K562 (cell line): Measurements from ENCODE around the gene FAM120AOS. TPM values are rescaled to one million over a fixed set of nuclear protein-coding genes. Genes with fewer than 3 reads are reported as not detected.

ENCODE experiments used
- ATAC-seq: fragments of 200-7000 bp; cut with Tn5 transposase; 3 replicates; pipeline ENCODE4 v1.9.1; 2020; ENCODE audit warnings: moderate library complexity
- BruUV-seq: library from RNA; stranded (reverse); fragments of 400-500 nt; replicated peaks from 2 replicates; lab custom pipeline; 2021; lab: Mats Ljungman, UMichigan
- CTCF ChIA-PET: fragments of 300-600 bp; formaldehyde crosslinking; extraction: SDS; loops from one replicate; lab custom pipeline; 2021; ENCODE audit warnings: low intra/inter-chr PET ratio; lab: Yijun Ruan, JAX
- POLR2A ChIA-PET: fragments of 300-600, 350-650 bp; sonication (Branson Sonifier 250); formaldehyde crosslinking; extraction: SDS; loops from one replicate; lab custom pipeline; 2021; ENCODE audit warnings: antibody characterized with exemption, inconsistent platforms; lab: Yijun Ruan, JAX
- DNase-seq, 4 experiments: peaks; one replicate each; pipeline versions ENCODE4 v3.0.0 to v3.0.0-alpha.2; 2011 to 2018; ENCODE audit warnings: low spot score in 3 of 4, mixed read lengths in 3 of 4; ENCODE audit errors: extremely low read depth in 1 of 4
- FAIRE-seq: peaks from 2 replicates; lab custom pipeline; 2011; peaks lifted over from hg19 to GRCh38; lab: Jason Lieb, UNC
- H2AFZ ChIP-seq: 2 replicates; pipeline ENCODE4 v1.6.0; 2011; ENCODE audit warnings: low read depth, low read length, control low read depth, inconsistent platforms
- H3K27ac ChIP-seq: fragments of 200-600 bp; 3 replicates; pipeline ENCODE4 v1.8.0; 2011; ENCODE audit warnings: low read depth, mild to moderate bottlenecking, control low read depth, inconsistent platforms, low read length, moderate library complexity, mixed read lengths; ENCODE audit errors: extremely low read depth
- H3K27me3 ChIP-seq, 2 experiments: fragments of 300-600 bp in 1 of 2; 2 replicates in 1 of 2; 3 replicates in 1 of 2; pipeline versions ENCODE4 v1.6.0 to v1.8.0; 2011; ENCODE audit warnings: inconsistent platforms in 2 of 2, low read length in 2 of 2, mild to moderate bottlenecking in 1 of 2, mixed read lengths in 1 of 2, moderate library complexity in 1 of 2; ENCODE audit not compliant: control insufficient read depth in 2 of 2, insufficient read depth in 2 of 2
- H3K36me3 ChIP-seq: fragments of 300-600 bp; 3 replicates; pipeline ENCODE4 v1.8.0; 2011; ENCODE audit warnings: mild to moderate bottlenecking, low read length, inconsistent platforms; ENCODE audit not compliant: control insufficient read depth, insufficient read depth
- H3K4me1 ChIP-seq, 2 experiments: fragments of 200-600 bp in 1 of 2; replicated peaks in 1 of 2; 2 replicates in 1 of 2; 3 replicates in 1 of 2; pipeline versions ENCODE4 v1.5.1 to v1.8.0; 2011; ENCODE audit warnings: inconsistent platforms in 2 of 2, low read length in 2 of 2, mild to moderate bottlenecking in 1 of 2, mixed read lengths in 1 of 2, moderate library complexity in 1 of 2; ENCODE audit not compliant: control insufficient read depth in 2 of 2, insufficient read depth in 2 of 2
- H3K4me2 ChIP-seq: 2 replicates; pipeline ENCODE4 v1.6.1; 2011; ENCODE audit warnings: low read length, control low read depth, inconsistent platforms, mixed read lengths; ENCODE audit not compliant: insufficient read depth
- H3K4me3 ChIP-seq: fragments of 200-600 bp; sonication (generic), shearing (Covaris generic); 2 replicates; pipeline ENCODE4 v1.5.1; 2016; ENCODE audit warnings: control low read depth, inconsistent platforms
- H3K79me2 ChIP-seq: fragments of 200-600 bp; 3 replicates; pipeline ENCODE4 v1.8.0; 2011; ENCODE audit warnings: low read length, inconsistent platforms; ENCODE audit not compliant: control insufficient read depth, insufficient read depth
- H3K9ac ChIP-seq, 2 experiments: 2 replicates each; pipeline versions ENCODE4 v1.6.0 to v1.6.1; 2011; ENCODE audit warnings: low read depth in 2 of 2, low read length in 2 of 2, control low read depth in 1 of 2, inconsistent platforms in 1 of 2, mild to moderate bottlenecking in 1 of 2, mixed read lengths in 1 of 2; ENCODE audit not compliant: insufficient read depth in 1 of 2
- H3K9me1 ChIP-seq: one replicate; pipeline ENCODE4 v1.6.0; 2011; ENCODE audit warnings: inconsistent platforms, mild to moderate bottlenecking, low read length, moderate library complexity; ENCODE audit not compliant: control insufficient read depth, insufficient read depth
- H3K9me3 ChIP-seq: replicated peaks from 2 replicates; pipeline ENCODE4 v1.5.1; 2011; ENCODE audit warnings: low read depth, low read length, inconsistent platforms; ENCODE audit not compliant: control insufficient read depth, insufficient read depth
- H4K20me1 ChIP-seq: replicated peaks from 2 replicates; pipeline ENCODE4 v1.6.1; 2011; ENCODE audit warnings: low read length, inconsistent platforms, mixed read lengths; ENCODE audit not compliant: control insufficient read depth, insufficient read depth
- ATF7 ChIP-seq: fragments of 450-650 bp; IDR thresholded peaks from 2 replicates; pipeline ENCODE4 v1.7.1; 2014; ENCODE audit warnings: mild to moderate bottlenecking, moderate library complexity
- BRD9 ChIP-seq: fragments of 450-650 bp; IDR thresholded peaks from 2 replicates; pipeline ENCODE4 v1.6.1; 2018; ENCODE audit warnings: low read depth; ENCODE audit not compliant: partially characterized antibody
- HDGF ChIP-seq: fragments of 450-650 bp; IDR thresholded peaks from 2 replicates; pipeline ENCODE4 v1.6.1; 2016
- HMG20B ChIP-seq: fragments of 250-450 bp; sonication (Bioruptor Pico); IDR thresholded peaks from 2 replicates; pipeline ENCODE4 v1.5.0; 2021; ENCODE audit warnings: mild to moderate bottlenecking
- HNRNPH1 ChIP-seq: fragments of 200-400 bp; formaldehyde crosslinking; optimal IDR thresholded peaks from 2 replicates; pipeline ENCODE3; 2017; ENCODE audit warnings: low read depth, mild to moderate bottlenecking, low read length, moderate library complexity
- KDM2B ChIP-seq: fragments of 250-450 bp; sonication (Bioruptor Pico); IDR thresholded peaks from 2 replicates; pipeline ENCODE4 v1.8.0; 2021; ENCODE audit warnings: mild to moderate bottlenecking, moderate library complexity
- KLF1 ChIP-seq: fragments of 450-650 bp; IDR thresholded peaks from 2 replicates; pipeline ENCODE4 v1.6.1; 2016; ENCODE audit warnings: missing genetic modification characterization, missing compliant biosample characterization
- NR2F6 ChIP-seq: fragments of 450-650 bp; formaldehyde crosslinking; IDR thresholded peaks from 2 replicates; pipeline ENCODE4 v1.4.0; 2020; ENCODE audit warnings: mild to moderate bottlenecking
- SIRT6 ChIP-seq: IDR thresholded peaks from one replicate; pipeline ENCODE4 v1.6.1; 2012; ENCODE audit warnings: low read depth, mild to moderate bottlenecking, control low read depth, inconsistent platforms, low read length, moderate library complexity
- TCF7 ChIP-seq: sonication (generic); IDR thresholded peaks from 2 replicates; pipeline ENCODE4 v1.6.1; 2016; ENCODE audit warnings: antibody characterized with exemption, borderline replicate concordance
- TEAD1 ChIP-seq, 2 experiments: fragments of 450-650 bp in 1 of 2; sonication (generic) in 1 of 2; formaldehyde crosslinking; IDR thresholded peaks; 2 replicates each; pipeline versions ENCODE4 v1.4.0 to v1.8.0; 2020 to 2022; ENCODE audit warnings: mild to moderate bottlenecking in 2 of 2, missing genetic modification reagents in 1 of 2
- TEAD4 ChIP-seq, 2 experiments: sonication (generic) in 1 of 2; formaldehyde crosslinking in 1 of 2; IDR thresholded peaks; 2 replicates each; pipeline versions ENCODE4 v1.6.1 to v1.8.0; 2012 to 2022; ENCODE audit warnings: borderline replicate concordance in 1 of 2, inconsistent platforms in 1 of 2, low read length in 1 of 2, mild to moderate bottlenecking in 1 of 2, missing genetic modification reagents in 1 of 2
- THRB ChIP-seq: fragments of 450-650 bp; formaldehyde crosslinking; conservative IDR thresholded peaks from 2 replicates; pipeline ENCODE4 v1.4.0; 2022; ENCODE audit warnings: mild to moderate bottlenecking, missing genetic modification characterization
- ZEB2 ChIP-seq: fragments of 450-650 bp; IDR thresholded peaks from 2 replicates; pipeline ENCODE4 v1.6.1; 2016
- ZKSCAN3 ChIP-seq: fragments of 250-450 bp; sonication (Bioruptor Pico); IDR thresholded peaks from 2 replicates; pipeline ENCODE4 v1.4.0; 2020
- ZNF133 ChIP-seq: fragments of 250-450 bp; sonication (Bioruptor Pico); IDR thresholded peaks from 2 replicates; pipeline ENCODE4 v1.4.0; 2020; ENCODE audit warnings: mild to moderate bottlenecking
- WGBS: fragments of 100-300 bp; shearing (Covaris generic); methylation state at CpG from one replicate; pipeline ENCODE4 v1.1.6; 2016; ENCODE audit warnings: low coverage, mixed read lengths; ENCODE audit not compliant: insufficient coverage; ENCODE audit errors: missing lambda C conversion rate; 5-methylcytosine and 5-hydroxymethylcytosine counted together
- in situ Hi-C: fragments of 300-500 bp; cut with MboI; formaldehyde crosslinking; loops from 4 replicates; pipeline ENCODE4 v1.15.0; 2018; ENCODE audit warnings: inconsistent platforms, mixed read lengths
- intact Hi-C: fragments of 100-400 bp; cut with micrococcal nuclease; formaldehyde crosslinking; loops from 2 replicates; pipeline ENCODE4 v1.14.2; 2022
- polyA plus RNA-seq, 8 experiments: library from polyadenylated mRNA; depleted of rRNA in 4 of 8; stranded (reverse) in 5 of 8; unstranded in 3 of 8; fragments of >200 nt; fragmentation: Nextera tagmentation in 2 of 8; fragmentation: Illumina TruSeq in 1 of 8; extraction: Ambion mirVana in 2 of 8; extraction: Trizol in 1 of 8; gene quantifications; 2 replicates each; pipeline versions ENCODE4 v1.2.1 to v1.2.3, GENCODE V29; 2011 to 2014; ENCODE audit warnings: inconsistent platforms in 1 of 8, missing spikeins in 1 of 8
- total RNA-seq, 7 experiments: library from RNA; depleted of rRNA in 6 of 7; stranded (reverse); fragments of >200 nt in 6 of 7; fragmentation: Illumina TruSeq in 2 of 7; extraction: Trizol in 2 of 7; gene quantifications; 2 replicates each; pipeline versions ENCODE4 v1.2.1 to v1.2.3, GENCODE V29; 2011 to 2021; ENCODE audit warnings: low replicate concordance in 1 of 7

The FAM120AOS gene
- total and polyA plus RNA-seq, 9 of the 15 experiments (the other 6 are each of a cell fraction or from before 2014, with no cell fraction given) = 18.8 to 53.4 (median 41.4) TPM

DNA sequence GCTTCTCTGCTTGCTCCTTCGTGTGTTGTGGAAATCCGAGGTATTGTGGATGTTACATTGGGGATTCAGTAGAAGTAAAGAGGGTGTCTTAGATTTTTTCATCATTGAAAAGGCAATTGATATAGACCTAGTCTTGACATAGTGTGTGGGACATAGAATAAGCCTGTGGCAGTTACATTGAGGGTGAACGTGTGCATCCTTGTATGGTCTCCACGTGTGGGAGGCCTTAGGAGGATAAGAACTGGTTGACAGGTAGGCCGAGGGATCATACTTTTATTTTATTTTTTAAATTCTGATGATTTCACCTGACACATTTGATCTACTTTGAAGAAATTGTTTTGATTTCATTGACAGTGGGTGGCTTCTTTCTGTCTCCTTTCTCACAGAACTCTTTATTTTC lies 17.0 kb upstream of the FAM120AOS start (continued):
- no peak for TF ChIP-seq HMG20B
- TF ChIP-seq ZNF133 (CRISPR knock-in tag) = no peak

- Histone ChIP-seq H3K9me1 (peaks cover 3% of the 10 kb centered on the region), H3K79me2 (peaks cover 95% of the 10 kb centered on the region), H3K27me3 (no peaks in the 10 kb centered on the region), H3K27ac (peak overlapping the region; percentile 16; the same call in 1 of the 3 replicates), H3K4me2 (peak overlapping the region; percentile 42), H3K36me3 (peaks cover 34% of the 10 kb centered on the region), H2AFZ (no peak overlapping the region), H3K9me3 (no peaks in the 10 kb centered on the region), H3K4me1 (peaks cover 8 to 20% of the 10 kb centered on the region in 2 experiments; a peak in 4 of 5 replicates), H3K4me3 (no peak overlapping the region), H4K20me1 (peaks cover 11% of the 10 kb centered on the region), H3K9ac (peak overlapping the region; percentile 13 to 76; a peak in 3 of 4 replicates)
- ChIA-PET CTCF (no interaction called here), POLR2A (interaction anchor here (0.6 to 1.6 kb wide), 5 partner anchors 11 to 798 kb away, joined by 3 to 9 read pairs (median 4); partner anchors contain the start of genes FAM120A and FAM120AOS)
- intact Hi-C loops (no loop called here), in situ Hi-C loops (no loop called here)
- FAIRE-seq = peak; percentile 40
- peak; percentile 27 for ATAC-seq
- DNase-seq = no peak
- BruUV-seq = no TSS peak
- WGBS = 53% methylated on average over 5 of the region's 5 CpGs
- TF ChIP-seq TEAD1 (CRISPR knock-in tag; IDR thresholded peaks at IDR 0.05) = no peak
- TF ChIP-seq HDGF = no peak
- no peak for TF ChIP-seq SIRT6
- no peak for TF ChIP-seq ZKSCAN3 (CRISPR knock-in tag)
- no peak for TF ChIP-seq ATF7
- TF ChIP-seq NR2F6 (CRISPR knock-in tag) = no peak
- TF ChIP-seq ZEB2 = no peak
- no peak for TF ChIP-seq KDM2B (CRISPR knock-in tag)
- TF ChIP-seq KLF1 = no peak
- TF ChIP-seq THRB (CRISPR knock-in tag) = no peak
- no peak for TF ChIP-seq TEAD4 (IDR thresholded peaks at IDR 0.05; ENCODE audit: low read length)
- TF ChIP-seq TEAD4 (CRISPR knock-in tag; IDR thresholded peaks at IDR 0.05; ENCODE audit: borderline replicate concordance) = no peak
- no peak for TF ChIP-seq TCF7
- TF ChIP-seq HNRNPH1 = no peak
- no peak for TF ChIP-seq BRD9
Measured at GRCh38 chr9:93468763-93469456, 15.5 kb upstream of the FAM120AOS start.
